Esophagus squamous epithelium (tissue), 4 donors: ENCODE data around the gene HLX.

ENCODE experiments used
- POLR2A ChIP-seq, 4 donors: fragments of 450-650 bp; IDR thresholded peaks; one replicate each; pipeline ENCODE4 v1.6.1; 2017; ENCODE audit warnings: antibody characterized with exemption in 4 of 4, mild to moderate bottlenecking in 4 of 4, moderate library complexity in 3 of 4
- TF ChIP-seq, protein P1 (sequence below), 6 experiments: fragments of 450-650 bp in 4 of 6; fragments of 200-600 bp in 2 of 6; sonication (generic) in 2 of 6; IDR thresholded peaks; one replicate each; pipeline ENCODE4 v1.5.1; 2016 to 2019; ENCODE audit warnings: antibody characterized with exemption in 6 of 6, mild to moderate bottlenecking in 4 of 6, moderate library complexity in 4 of 6

GRCh38 chr1:220905650-220906560, 26.7 kb downstream of the HLX start:
- TF ChIP-seq, protein P1, sequence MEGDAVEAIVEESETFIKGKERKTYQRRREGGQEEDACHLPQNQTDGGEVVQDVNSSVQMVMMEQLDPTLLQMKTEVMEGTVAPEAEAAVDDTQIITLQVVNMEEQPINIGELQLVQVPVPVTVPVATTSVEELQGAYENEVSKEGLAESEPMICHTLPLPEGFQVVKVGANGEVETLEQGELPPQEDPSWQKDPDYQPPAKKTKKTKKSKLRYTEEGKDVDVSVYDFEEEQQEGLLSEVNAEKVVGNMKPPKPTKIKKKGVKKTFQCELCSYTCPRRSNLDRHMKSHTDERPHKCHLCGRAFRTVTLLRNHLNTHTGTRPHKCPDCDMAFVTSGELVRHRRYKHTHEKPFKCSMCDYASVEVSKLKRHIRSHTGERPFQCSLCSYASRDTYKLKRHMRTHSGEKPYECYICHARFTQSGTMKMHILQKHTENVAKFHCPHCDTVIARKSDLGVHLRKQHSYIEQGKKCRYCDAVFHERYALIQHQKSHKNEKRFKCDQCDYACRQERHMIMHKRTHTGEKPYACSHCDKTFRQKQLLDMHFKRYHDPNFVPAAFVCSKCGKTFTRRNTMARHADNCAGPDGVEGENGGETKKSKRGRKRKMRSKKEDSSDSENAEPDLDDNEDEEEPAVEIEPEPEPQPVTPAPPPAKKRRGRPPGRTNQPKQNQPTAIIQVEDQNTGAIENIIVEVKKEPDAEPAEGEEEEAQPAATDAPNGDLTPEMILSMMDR (IDR thresholded peaks at IDR 0.05) = no peak
- no peak for TF ChIP-seq POLR2A (IDR thresholded peaks at IDR 0.05)
